H9 (cell line): ENCODE data around the gene TMEM184B. TPM values are rescaled to one million over a fixed set of nuclear protein-coding genes. Genes with fewer than 3 reads are reported as not detected.

Experiments
- DNase-seq: peaks from one replicate; pipeline ENCODE4 v3.0.0-alpha.2; 2017
- H2AFZ ChIP-seq: one replicate; pipeline ENCODE4 v1.6.1; 2013; ENCODE audit warnings: mild to moderate bottlenecking, low read length, control low read depth, moderate library complexity
- H2AK5ac ChIP-seq: 2 replicates; pipeline ENCODE4 v1.6.1; 2013; ENCODE audit warnings: low read length, control low read depth, mixed read lengths; ENCODE audit not compliant: insufficient read length
- H2BK120ac ChIP-seq: one replicate; pipeline ENCODE4 v1.6.1; 2013; ENCODE audit warnings: low read depth, mild to moderate bottlenecking, low read length, control low read depth, inconsistent platforms; ENCODE audit not compliant: poor library complexity, severe bottlenecking
- H2BK12ac ChIP-seq: 2 replicates; pipeline ENCODE4 v1.6.1; 2013; ENCODE audit warnings: low read length, control low read depth, mixed read lengths, low read depth; ENCODE audit not compliant: insufficient read length
- H2BK15ac ChIP-seq: 2 replicates; pipeline ENCODE4 v1.6.1; 2013; ENCODE audit warnings: low read depth, low read length, control low read depth
- H2BK20ac ChIP-seq: one replicate; pipeline ENCODE4 v1.6.1; 2013; ENCODE audit warnings: low read depth, mild to moderate bottlenecking, low read length, control low read depth, inconsistent platforms; ENCODE audit not compliant: poor library complexity, severe bottlenecking
- H2BK5ac ChIP-seq: 2 replicates; pipeline ENCODE4 v1.6.1; 2013; ENCODE audit warnings: low read length, control low read depth, mixed read lengths; ENCODE audit not compliant: insufficient read length
- H3K14ac ChIP-seq: 2 replicates; pipeline ENCODE4 v1.6.1; 2013; ENCODE audit warnings: low read length, control low read depth; ENCODE audit not compliant: insufficient read depth
- H3K18ac ChIP-seq: 2 replicates; pipeline ENCODE4 v1.6.1; 2013; ENCODE audit warnings: low read depth, mild to moderate bottlenecking, mixed read lengths, low read length, control low read depth; ENCODE audit not compliant: insufficient read length
- H3K23ac ChIP-seq: 2 replicates; pipeline ENCODE4 v1.6.1; 2013; ENCODE audit warnings: low read length, control low read depth, mixed read lengths, low read depth; ENCODE audit not compliant: insufficient read length
- H3K23me2 ChIP-seq: 2 replicates; pipeline ENCODE4 v1.6.1; 2013; ENCODE audit warnings: low read depth, mild to moderate bottlenecking, mixed read lengths, low read length, control low read depth; ENCODE audit not compliant: insufficient read length, poor library complexity, severe bottlenecking
- H3K27ac ChIP-seq: 2 replicates; pipeline ENCODE4 v1.5.1; 2013; ENCODE audit warnings: low read length, control low read depth, mixed read lengths, low read depth; ENCODE audit not compliant: insufficient read length
- H3K27me3 ChIP-seq: 2 replicates; pipeline ENCODE4 v1.6.1; 2013; ENCODE audit warnings: low read length, control low read depth, inconsistent platforms; ENCODE audit not compliant: insufficient read depth
- H3K4ac ChIP-seq: 2 replicates; pipeline ENCODE4 v1.6.1; 2013; ENCODE audit warnings: low read depth, mild to moderate bottlenecking, control low read depth, inconsistent platforms, low read length, moderate library complexity
- H3K4me1 ChIP-seq: 2 replicates; pipeline ENCODE4 v1.6.1; 2013; ENCODE audit warnings: low read length, control low read depth, inconsistent platforms; ENCODE audit not compliant: insufficient read depth
- H3K4me2 ChIP-seq: 2 replicates; pipeline ENCODE4 v1.6.1; 2013; ENCODE audit warnings: low read length, control low read depth, mixed read lengths; ENCODE audit not compliant: insufficient read length, insufficient read depth
- H3K56ac ChIP-seq: 2 replicates; pipeline ENCODE4 v1.6.1; 2013; ENCODE audit warnings: low read depth, mild to moderate bottlenecking, mixed read lengths, low read length, control low read depth; ENCODE audit not compliant: insufficient read length
- H3K79me1 ChIP-seq: 2 replicates; pipeline ENCODE4 v1.6.1; 2013; ENCODE audit warnings: low read depth, mild to moderate bottlenecking, moderate library complexity, low read length, control low read depth, inconsistent platforms; ENCODE audit not compliant: insufficient read depth, poor library complexity, severe bottlenecking
- H3K79me2 ChIP-seq: 2 replicates; pipeline ENCODE4 v1.6.1; 2013; ENCODE audit warnings: low read length, control low read depth, inconsistent platforms; ENCODE audit not compliant: insufficient read depth
- H3K9ac ChIP-seq: 2 replicates; pipeline ENCODE4 v1.6.1; 2013; ENCODE audit warnings: low read length, control low read depth, mixed read lengths; ENCODE audit not compliant: insufficient read length; ENCODE audit errors: extremely low read depth
- H3K9me3 ChIP-seq: one replicate; pipeline ENCODE4 v1.6.1; 2013; ENCODE audit warnings: low read depth, low read length, inconsistent platforms; ENCODE audit not compliant: control insufficient read depth
- H3T11ph ChIP-seq: one replicate; pipeline ENCODE4 v1.6.1; 2013; ENCODE audit warnings: mild to moderate bottlenecking, low read length, control low read depth, inconsistent platforms
- H4K20me1 ChIP-seq: one replicate; pipeline ENCODE4 v1.6.1; 2013; ENCODE audit not compliant: control insufficient read depth, insufficient read length, insufficient read depth
- H4K5ac ChIP-seq: 2 replicates; pipeline ENCODE4 v1.6.1; 2013; ENCODE audit warnings: low read depth, mild to moderate bottlenecking, mixed read lengths, low read length, control low read depth; ENCODE audit not compliant: insufficient read length
- H4K8ac ChIP-seq: replicated peaks from 2 replicates; pipeline ENCODE4 v1.6.1; 2013; ENCODE audit warnings: low read length, control low read depth, mixed read lengths, low read depth; ENCODE audit not compliant: insufficient read length
- H4K91ac ChIP-seq: 2 replicates; pipeline ENCODE4 v1.6.1; 2013; ENCODE audit warnings: low read depth, mild to moderate bottlenecking, moderate library complexity, mixed read lengths, low read length, control low read depth; ENCODE audit not compliant: insufficient read length
- H3K27ac Mint-ChIP-seq, 3 experiments: 2 replicates in 2 of 3; 3 replicates in 1 of 3; pipeline ENCODE4 v1.8.0; 2020 to 2021; ENCODE audit warnings: mixed read lengths in 3 of 3, mild to moderate bottlenecking in 1 of 3, moderate library complexity in 1 of 3
- H3K27me3 Mint-ChIP-seq: 2 replicates; pipeline ENCODE4 v1.8.0; 2021; ENCODE audit warnings: low read depth, mild to moderate bottlenecking, moderate library complexity, mixed read lengths
- H3K36me3 Mint-ChIP-seq, 3 experiments: 2 replicates in 2 of 3; 3 replicates in 1 of 3; pipeline ENCODE4 v1.8.0; 2020 to 2021; ENCODE audit warnings: low read depth in 3 of 3, mixed read lengths in 3 of 3; ENCODE audit not compliant: insufficient read depth in 1 of 3
- H3K4me1 Mint-ChIP-seq, 2 experiments: 2 replicates each; pipeline ENCODE4 v1.8.0; 2020; ENCODE audit warnings: mixed read lengths in 2 of 2
- H3K4me3 Mint-ChIP-seq, 2 experiments: 2 replicates in 1 of 2; 3 replicates in 1 of 2; pipeline ENCODE4 v1.8.0; 2020 to 2021; ENCODE audit warnings: mild to moderate bottlenecking in 2 of 2, mixed read lengths in 2 of 2, moderate library complexity in 1 of 2
- H3K9me3 Mint-ChIP-seq, 2 experiments: 2 replicates in 1 of 2; 3 replicates in 1 of 2; pipeline ENCODE4 v1.8.0; 2020; ENCODE audit warnings: mild to moderate bottlenecking in 2 of 2, mixed read lengths in 2 of 2, moderate library complexity in 1 of 2
- WGBS: extraction: QIAGEN DNeasy Blood & Tissue Kit; methylation state at CpG from one replicate; pipeline ENCODE4 v1.1.7; 2013; ENCODE audit warnings: missing lambda C conversion rate, low lambda C conversion rate, mixed read lengths; ENCODE audit not compliant: insufficient read length; ENCODE audit errors: extremely low coverage; 5-methylcytosine and 5-hydroxymethylcytosine counted together
- total RNA-seq: library from RNA; stranded (reverse); gene quantifications from 2 replicates; pipeline ENCODE4 v1.2.1, GENCODE V29; 2021
- TF ChIP-seq, protein P1 (sequence below): fragments of 200-600 bp; sonication (generic); conservative IDR thresholded peaks from 3 replicates; pipeline ENCODE4 v1.8.0; 2021; ENCODE audit warnings: antibody characterized with exemption, mild to moderate bottlenecking

The TMEM184B gene
- total RNA-seq, 1 experiment from 2014 or later, result 58.5 TPM

DNA sequence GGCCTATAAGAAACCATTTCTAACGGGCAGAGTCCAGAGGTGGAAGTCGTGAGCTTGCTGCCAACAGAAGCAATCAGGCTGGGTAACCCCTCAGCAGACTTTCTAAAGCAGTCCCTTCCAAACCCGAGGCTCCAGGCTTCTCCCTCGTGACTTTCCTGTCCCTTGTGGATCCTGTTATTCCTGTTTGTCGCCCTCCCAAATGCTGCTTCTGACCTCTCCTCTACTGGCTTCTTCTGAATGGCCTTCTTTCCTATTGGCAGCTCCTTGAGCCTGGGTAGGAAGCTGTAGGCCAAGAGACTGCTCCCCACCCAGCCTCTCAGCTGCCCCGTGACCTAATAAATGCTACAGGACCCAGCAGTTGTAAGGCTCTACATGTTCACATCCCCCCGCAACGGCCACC is 36.0 kb downstream of the TMEM184B start:
- H3K4ac ChIP-seq, result no peak overlapping the region
- no peak overlapping the region for H3K56ac ChIP-seq
- H3K9ac ChIP-seq, result no peak overlapping the region
- no peaks in the 10 kb centered on the region for H3K9me3 ChIP-seq
- no peaks in the 10 kb centered on the region; a peak in 2 of 5 replicates for H3K9me3 Mint-ChIP-seq
- H3K27ac Mint-ChIP-seq, result peak overlapping the region; percentile 17 to 72 (median 37); a peak in 3 of 7 replicates
- no peaks in the 10 kb centered on the region for H3K27me3 Mint-ChIP-seq
- H3K79me1 ChIP-seq, result no peaks in the 10 kb centered on the region
- no peaks in the 10 kb centered on the region for H3K79me2 ChIP-seq
- WGBS, result no CpG with 5 or more reads among the region's 8 CpGs
- H3K4me1 ChIP-seq, result no peaks in the 10 kb centered on the region
- H2AFZ ChIP-seq, result no peak overlapping the region
- peak overlapping the region in 1 of 2 experiments; percentile 38; a peak in 2 of 5 replicates for H3K4me3 Mint-ChIP-seq
- H4K91ac ChIP-seq, result no peak overlapping the region
- no peak overlapping the region for H4K5ac ChIP-seq
- peaks cover 16 to 27% of the 10 kb centered on the region in 2 experiments for H3K4me1 Mint-ChIP-seq
- no peaks in the 10 kb centered on the region for H4K20me1 ChIP-seq
- H3K27me3 ChIP-seq, result no peaks in the 10 kb centered on the region
- no peak overlapping the region for H2BK120ac ChIP-seq
- H2BK20ac ChIP-seq, result no peak overlapping the region
- H3K4me2 ChIP-seq, result no peak overlapping the region
- H2BK5ac ChIP-seq, result no peak overlapping the region
- H3K14ac ChIP-seq, result no peak overlapping the region
- no peak overlapping the region for H4K8ac ChIP-seq
- no peaks in the 10 kb centered on the region for H3K23me2 ChIP-seq
- H3K23ac ChIP-seq, result no peak overlapping the region
- no peak for DNase-seq
- H3K27ac ChIP-seq, result no peak overlapping the region
- H2BK12ac ChIP-seq, result no peak overlapping the region
- TF ChIP-seq, protein P1, sequence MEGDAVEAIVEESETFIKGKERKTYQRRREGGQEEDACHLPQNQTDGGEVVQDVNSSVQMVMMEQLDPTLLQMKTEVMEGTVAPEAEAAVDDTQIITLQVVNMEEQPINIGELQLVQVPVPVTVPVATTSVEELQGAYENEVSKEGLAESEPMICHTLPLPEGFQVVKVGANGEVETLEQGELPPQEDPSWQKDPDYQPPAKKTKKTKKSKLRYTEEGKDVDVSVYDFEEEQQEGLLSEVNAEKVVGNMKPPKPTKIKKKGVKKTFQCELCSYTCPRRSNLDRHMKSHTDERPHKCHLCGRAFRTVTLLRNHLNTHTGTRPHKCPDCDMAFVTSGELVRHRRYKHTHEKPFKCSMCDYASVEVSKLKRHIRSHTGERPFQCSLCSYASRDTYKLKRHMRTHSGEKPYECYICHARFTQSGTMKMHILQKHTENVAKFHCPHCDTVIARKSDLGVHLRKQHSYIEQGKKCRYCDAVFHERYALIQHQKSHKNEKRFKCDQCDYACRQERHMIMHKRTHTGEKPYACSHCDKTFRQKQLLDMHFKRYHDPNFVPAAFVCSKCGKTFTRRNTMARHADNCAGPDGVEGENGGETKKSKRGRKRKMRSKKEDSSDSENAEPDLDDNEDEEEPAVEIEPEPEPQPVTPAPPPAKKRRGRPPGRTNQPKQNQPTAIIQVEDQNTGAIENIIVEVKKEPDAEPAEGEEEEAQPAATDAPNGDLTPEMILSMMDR, result no peak
- H2BK15ac ChIP-seq, result no peak overlapping the region
- no peak overlapping the region for H3T11ph ChIP-seq
- H3K18ac ChIP-seq, result no peak overlapping the region
- H2AK5ac ChIP-seq, result no peak overlapping the region
- H3K36me3 Mint-ChIP-seq, result peaks cover 5 to 55% (median 48%) of the 10 kb centered on the region in 3 experiments; a peak in 6 of 7 replicates
